Smooth muscle cell (in vitro differentiated cells): Measurements from ENCODE around the gene JARID2. TPM values are rescaled to one million over a fixed set of nuclear protein-coding genes. Genes with fewer than 3 reads are reported as not detected.
A peak's percentile ranks its signal among the peaks of the same experiment; 100 is the strongest.

Source experiments
- DNase-seq: peaks from one replicate; lab custom pipeline; 2025; ENCODE audit not compliant: unreplicated experiment; lab: John Stamatoyannopoulos, UW
- H2AFZ ChIP-seq: fragments of 200-600 bp; sonication (generic); 2 replicates; pipeline ENCODE4 v1.6.0; 2016; ENCODE audit warnings: antibody characterized with exemption, low read depth, mild to moderate bottlenecking
- H3F3A ChIP-seq: fragments of 200-600 bp; sonication (generic); 2 replicates; pipeline ENCODE4 v1.6.0; 2017; ENCODE audit warnings: antibody characterized with exemption, low read depth
- H3K27ac ChIP-seq: fragments of 200-600 bp; sonication (generic); 2 replicates; pipeline ENCODE4 v1.5.1; 2016; ENCODE audit warnings: low read depth, mild to moderate bottlenecking
- H3K27me3 ChIP-seq: fragments of 200-600 bp; sonication (generic); 2 replicates; pipeline ENCODE4 v1.6.1; 2016; ENCODE audit warnings: low read depth, mild to moderate bottlenecking
- H3K36me3 ChIP-seq: fragments of 200-600 bp; sonication (generic); 2 replicates; pipeline ENCODE4 v1.5.1; 2016; ENCODE audit warnings: low read depth
- H3K4me1 ChIP-seq: fragments of 200-600 bp; sonication (generic); 2 replicates; pipeline ENCODE4 v1.5.1; 2016; ENCODE audit warnings: low read depth
- H3K4me2 ChIP-seq: fragments of 200-600 bp; sonication (generic); 2 replicates; pipeline ENCODE4 v1.6.0; 2016; ENCODE audit warnings: mild to moderate bottlenecking
- H3K4me3 ChIP-seq: fragments of 200-600 bp; sonication (generic); 2 replicates; pipeline ENCODE4 v1.5.1; 2016; ENCODE audit warnings: mild to moderate bottlenecking
- H3K79me2 ChIP-seq: fragments of 200-600 bp; sonication (generic); 2 replicates; pipeline ENCODE4 v1.6.0; 2016; ENCODE audit warnings: low read depth, mild to moderate bottlenecking
- H3K9ac ChIP-seq: fragments of 200-600 bp; sonication (generic); 2 replicates; pipeline ENCODE4 v1.6.0; 2016; ENCODE audit warnings: low read depth
- H3K9me3 ChIP-seq: fragments of 200-600 bp; sonication (generic); replicated peaks from 2 replicates; pipeline ENCODE4 v1.5.1; 2016; ENCODE audit warnings: low read depth
- H4K20me1 ChIP-seq: fragments of 200-600 bp; sonication (generic); 2 replicates; pipeline ENCODE4 v1.6.0; 2016; ENCODE audit warnings: low read depth
- CTCF ChIP-seq: fragments of 200-600 bp; sonication (generic); IDR thresholded peaks from 2 replicates; pipeline ENCODE4 v1.5.1; 2017; ENCODE audit warnings: borderline replicate concordance, mild to moderate bottlenecking, antibody characterized with exemption; ENCODE audit not compliant: insufficient read depth, poor library complexity, severe bottlenecking
- WGBS: methylation state at CpG from one replicate; pipeline ENCODE4 v1.1.7; 2016; ENCODE audit warnings: low lambda C conversion rate; 5-methylcytosine and 5-hydroxymethylcytosine counted together
- polyA plus RNA-seq: library from polyadenylated mRNA; unstranded; fragments of >200 nt; fragmentation: Nextera tagmentation; extraction: Ambion mirVana; gene quantifications from 2 replicates; pipeline ENCODE4 v1.2.1, GENCODE V29; 2016
- total RNA-seq: library from RNA; depleted of rRNA; stranded (reverse); fragments of >200 nt; gene quantifications from 2 replicates; pipeline ENCODE4 v1.2.3, GENCODE V29; 2014

Gene JARID2
- total and polyA plus RNA-seq, 2 experiments from 2014 or later: 5.2 to 10.2 TPM

GRCh38 chr6:15356179-15356578 lies 110.3 kb downstream of the JARID2 start:
- Histone ChIP-seq H4K20me1 (peaks cover 100% of the 10 kb centered on the region), H3K9ac (no peak overlapping the region), H3K4me2 (no peak overlapping the region), H3K27ac (no peak overlapping the region), H2AFZ (no peak overlapping the region), H3K36me3 (no peaks in the 10 kb centered on the region), H3K4me1 (peaks cover 24% of the 10 kb centered on the region), H3K27me3 (no peaks in the 10 kb centered on the region), H3K9me3 (no peaks in the 10 kb centered on the region), H3F3A (peaks cover 8% of the 10 kb centered on the region), H3K4me3 (no peak overlapping the region), H3K79me2 (peaks cover 52% of the 10 kb centered on the region)
- no peak for TF ChIP-seq CTCF
- 78% methylated on average over 6 of the region's 6 CpGs for WGBS
- no peak for DNase-seq

DNA sequence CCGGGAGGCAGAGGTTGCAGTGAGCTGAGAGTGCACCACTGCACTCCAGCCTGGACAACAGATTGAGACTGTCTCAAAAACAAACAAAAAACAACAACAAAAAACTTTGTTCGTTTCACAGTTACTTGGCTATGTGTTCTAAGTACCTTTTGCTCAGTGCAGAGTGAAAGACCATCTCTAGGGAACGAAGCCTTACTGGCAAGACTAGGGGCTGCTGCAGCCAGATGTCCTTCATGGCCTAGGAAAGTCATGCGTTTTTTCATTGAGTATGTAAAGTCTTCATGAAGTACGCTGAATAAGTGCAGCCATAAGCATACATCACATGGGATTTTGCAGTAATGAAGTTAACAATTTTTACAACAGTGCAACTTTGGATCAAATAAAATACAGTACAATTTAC lies 111.1 kb downstream of the JARID2 start:
- H3K79me2 ChIP-seq: peaks cover 60% of the 10 kb centered on the region
- no peak overlapping the region for H2AFZ ChIP-seq

DNA sequence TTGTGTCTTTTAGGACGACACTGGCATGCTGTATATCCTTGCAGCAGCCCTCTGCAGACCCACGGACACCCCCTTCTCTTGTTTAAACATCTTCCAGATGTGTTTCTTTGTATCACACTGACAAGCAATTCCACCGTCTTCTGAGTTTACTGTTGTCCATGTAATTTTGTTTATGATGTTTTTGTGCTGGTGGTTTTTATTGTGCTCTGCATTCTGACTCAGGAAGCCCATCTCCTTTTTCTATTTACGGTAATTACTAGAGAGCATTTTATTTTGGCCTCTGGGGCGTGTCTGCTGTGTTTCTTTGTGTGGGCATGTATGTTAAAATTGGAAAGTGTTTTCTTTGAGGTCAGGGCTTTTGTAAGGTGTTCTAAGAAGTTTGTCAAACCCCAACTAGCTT lies 111.9 kb downstream of the JARID2 start:
- Histone ChIP-seq H3K4me3 (no peak overlapping the region), H3F3A (peaks cover 8% of the 10 kb centered on the region), H3K27me3 (no peaks in the 10 kb centered on the region), H3K9ac (no peak overlapping the region), H3K4me2 (no peak overlapping the region), H3K79me2 (peaks cover 61% of the 10 kb centered on the region), H3K27ac (no peak overlapping the region), H3K9me3 (no peaks in the 10 kb centered on the region), H4K20me1 (peaks cover 100% of the 10 kb centered on the region), H3K4me1 (peaks cover 31% of the 10 kb centered on the region), H3K36me3 (no peaks in the 10 kb centered on the region), H2AFZ (no peak overlapping the region)
- TF ChIP-seq CTCF: no peak
- 39% methylated on average over 5 of the region's 5 CpGs for WGBS
- no peak for DNase-seq

More for the DNA sequence above, 111.1 kb downstream of the JARID2 start:
- no peak overlapping the region for H3K4me3 ChIP-seq
- no peaks in the 10 kb centered on the region for H3K27me3 ChIP-seq
- no peak overlapping the region for H3K4me2 ChIP-seq
- H4K20me1 ChIP-seq: peaks cover 100% of the 10 kb centered on the region
- H3F3A ChIP-seq: peaks cover 8% of the 10 kb centered on the region
- peaks cover 24% of the 10 kb centered on the region for H3K4me1 ChIP-seq
- 89% methylated on average over 5 of the region's 5 CpGs for WGBS
- no peaks in the 10 kb centered on the region for H3K36me3 ChIP-seq
- H3K9me3 ChIP-seq: no peaks in the 10 kb centered on the region
- DNase-seq: no peak
- H3K27ac ChIP-seq: no peak overlapping the region
- H3K9ac ChIP-seq: no peak overlapping the region
- no peak for TF ChIP-seq CTCF

- H3F3A ChIP-seq: peaks cover 8% of the 10 kb centered on the region
- H2AFZ ChIP-seq: no peak overlapping the region
- no peak for DNase-seq
- no peak for TF ChIP-seq CTCF
- H3K9ac ChIP-seq: no peak overlapping the region
- H3K4me2 ChIP-seq: peak overlapping the region; percentile 13
- peaks cover 52% of the 10 kb centered on the region for H3K79me2 ChIP-seq
- WGBS: 74% methylated on average over 9 of the region's 9 CpGs
- no peak overlapping the region for H3K27ac ChIP-seq
- no peaks in the 10 kb centered on the region for H3K27me3 ChIP-seq
- no peaks in the 10 kb centered on the region for H3K36me3 ChIP-seq
- H3K4me1 ChIP-seq: peaks cover 31% of the 10 kb centered on the region
- H3K9me3 ChIP-seq: no peaks in the 10 kb centered on the region
- no peak overlapping the region for H3K4me3 ChIP-seq
- peaks cover 100% of the 10 kb centered on the region for H4K20me1 ChIP-seq
These were observed 112.9 kb downstream of the JARID2 start for GRCh38 chr6:15358579-15359327.
